Activated CD8-positive, alpha-beta T cell treated with anti-CD3 and anti-CD28 coated beads for 36 hours (primary cell): ENCODE measurements around the gene OR7C1. TPM values are rescaled to one million over a fixed set of nuclear protein-coding genes. Genes with fewer than 3 reads are reported as not detected.
"Not testable (repeated sequence)": the region's sequence is repeated elsewhere in the genome, so short reads cannot be mapped to it uniquely, and the experiment has no call there.

Source experiments
- ATAC-seq: fragments of 200-7000 bp; cut with Tn5 transposase; one replicate; pipeline ENCODE4 v1.10.0; 2021; ENCODE audit warnings: mild to moderate bottlenecking, moderate library complexity
- CTCF ChIA-PET: fragments of 350-600 bp; sonication (Branson Sonifier 250); formaldehyde crosslinking; loops from one replicate; lab custom pipeline; 2021; ENCODE audit warnings: antibody characterized with exemption; lab: Charles Lee
- POLR2A ChIA-PET: fragments of 350-600 bp; sonication (Branson Sonifier 250); formaldehyde crosslinking; loops from one replicate; lab custom pipeline; 2021; ENCODE audit warnings: antibody characterized with exemption; lab: Charles Lee
- DNase-seq: peaks from one replicate; pipeline ENCODE4 v3.0.0-alpha.2; 2020
- H3K27ac Mint-ChIP-seq: one replicate; pipeline ENCODE4 v1.8.0; 2021; ENCODE audit warnings: mild to moderate bottlenecking, mixed read lengths
- H3K27me3 Mint-ChIP-seq: one replicate; pipeline ENCODE4 v1.8.0; 2021; ENCODE audit warnings: mixed read lengths
- H3K36me3 Mint-ChIP-seq: one replicate; pipeline ENCODE4 v1.8.0; 2021; ENCODE audit warnings: low read depth, mixed read lengths
- H3K4me1 Mint-ChIP-seq: one replicate; pipeline ENCODE4 v1.8.0; 2021; ENCODE audit warnings: low read depth, mixed read lengths
- H3K4me3 Mint-ChIP-seq: one replicate; pipeline ENCODE4 v1.8.0; 2021; ENCODE audit warnings: mild to moderate bottlenecking, moderate library complexity, mixed read lengths
- H3K9me3 Mint-ChIP-seq: one replicate; pipeline ENCODE4 v1.8.0; 2021; ENCODE audit warnings: mixed read lengths
- intact Hi-C: fragments of 100-400 bp; cut with micrococcal nuclease; formaldehyde crosslinking; loops from one replicate; pipeline ENCODE4 v1.10.0; 2022
- total RNA-seq, 2 experiments: library from RNA; stranded (reverse); gene quantifications; one replicate each; pipeline ENCODE4 v1.2.3, GENCODE V29; 2021
- TF ChIP-seq, protein P1 (sequence below): fragments of 200-600 bp; IDR thresholded peaks from one replicate; pipeline ENCODE4 v1.8.0; 2022; ENCODE audit warnings: antibody characterized with exemption, mild to moderate bottlenecking

OR7C1 gene
- total RNA-seq, 2 experiments from 2014 or later = not detected

DNA sequence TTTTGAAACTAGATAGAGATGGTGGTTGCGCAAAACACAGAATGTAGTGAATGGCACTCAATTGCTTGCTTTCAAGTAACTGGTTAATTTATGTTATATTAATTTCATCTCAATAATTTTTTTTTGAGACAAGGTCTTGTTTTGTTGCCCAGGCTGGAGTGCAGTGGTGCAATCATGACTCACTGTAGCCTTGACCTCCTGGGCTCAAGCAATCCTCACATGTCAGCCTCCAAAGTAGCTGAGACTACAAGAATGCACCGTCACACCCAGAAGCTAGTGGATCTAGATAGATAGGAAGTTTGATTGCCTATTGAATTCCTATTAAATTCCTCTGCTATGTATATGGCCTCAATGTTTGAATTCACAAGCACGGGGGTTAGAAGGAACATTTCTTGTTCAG lies 30.2 kb downstream of the OR7C1 start:
- Mint-ChIP-seq H3K4me1 (no peaks in the 10 kb centered on the region), H3K27ac (no peak overlapping the region), H3K27me3 (peaks cover 10% of the 10 kb centered on the region), H3K36me3 (no peaks in the 10 kb centered on the region), H3K9me3 (no peaks in the 10 kb centered on the region), H3K4me3 (no peak overlapping the region)
- DNase-seq (no peak), ATAC-seq (no peak)
- CTCF ChIA-PET = no interaction called here
- POLR2A ChIA-PET = no interaction called here
- intact Hi-C loops = no loop called here
- TF ChIP-seq, protein P1, sequence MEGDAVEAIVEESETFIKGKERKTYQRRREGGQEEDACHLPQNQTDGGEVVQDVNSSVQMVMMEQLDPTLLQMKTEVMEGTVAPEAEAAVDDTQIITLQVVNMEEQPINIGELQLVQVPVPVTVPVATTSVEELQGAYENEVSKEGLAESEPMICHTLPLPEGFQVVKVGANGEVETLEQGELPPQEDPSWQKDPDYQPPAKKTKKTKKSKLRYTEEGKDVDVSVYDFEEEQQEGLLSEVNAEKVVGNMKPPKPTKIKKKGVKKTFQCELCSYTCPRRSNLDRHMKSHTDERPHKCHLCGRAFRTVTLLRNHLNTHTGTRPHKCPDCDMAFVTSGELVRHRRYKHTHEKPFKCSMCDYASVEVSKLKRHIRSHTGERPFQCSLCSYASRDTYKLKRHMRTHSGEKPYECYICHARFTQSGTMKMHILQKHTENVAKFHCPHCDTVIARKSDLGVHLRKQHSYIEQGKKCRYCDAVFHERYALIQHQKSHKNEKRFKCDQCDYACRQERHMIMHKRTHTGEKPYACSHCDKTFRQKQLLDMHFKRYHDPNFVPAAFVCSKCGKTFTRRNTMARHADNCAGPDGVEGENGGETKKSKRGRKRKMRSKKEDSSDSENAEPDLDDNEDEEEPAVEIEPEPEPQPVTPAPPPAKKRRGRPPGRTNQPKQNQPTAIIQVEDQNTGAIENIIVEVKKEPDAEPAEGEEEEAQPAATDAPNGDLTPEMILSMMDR = no peak

DNA sequence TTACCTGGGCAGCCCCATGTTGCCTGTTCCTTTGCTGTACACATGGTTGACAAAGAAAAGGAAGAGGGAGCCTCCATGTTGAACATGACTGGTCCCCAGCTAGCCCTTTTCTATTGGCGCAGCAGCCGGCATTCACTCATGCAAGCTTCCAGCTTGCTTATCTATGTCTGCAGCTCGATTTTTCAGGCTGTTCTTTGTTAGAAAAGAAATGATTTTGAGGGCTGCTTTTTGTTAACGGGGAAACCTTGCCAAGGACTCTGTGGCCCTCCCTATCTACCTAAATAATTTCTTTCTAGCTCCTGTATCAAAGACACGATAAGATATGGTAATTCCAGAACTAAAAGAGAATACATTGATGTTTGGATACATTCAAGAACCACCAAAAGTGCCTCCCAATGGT lies 36.2 kb downstream of the OR7C1 start:
- Mint-ChIP-seq H3K27ac (no peak overlapping the region), H3K36me3 (no peaks in the 10 kb centered on the region), H3K9me3 (no peaks in the 10 kb centered on the region), H3K27me3 (peaks cover 16% of the 10 kb centered on the region), H3K4me1 (no peaks in the 10 kb centered on the region), H3K4me3 (no peak overlapping the region)
- POLR2A ChIA-PET = no interaction called here
- intact Hi-C loops = no loop called here
- ATAC-seq = no peak
- TF ChIP-seq, protein P1 = no peak
- no peak for DNase-seq
- CTCF ChIA-PET = interaction anchor here (2.1 kb wide), 1 partner anchor 13 kb away, joined by 5 read pairs; no protein-coding TSS in a partner anchor

DNA sequence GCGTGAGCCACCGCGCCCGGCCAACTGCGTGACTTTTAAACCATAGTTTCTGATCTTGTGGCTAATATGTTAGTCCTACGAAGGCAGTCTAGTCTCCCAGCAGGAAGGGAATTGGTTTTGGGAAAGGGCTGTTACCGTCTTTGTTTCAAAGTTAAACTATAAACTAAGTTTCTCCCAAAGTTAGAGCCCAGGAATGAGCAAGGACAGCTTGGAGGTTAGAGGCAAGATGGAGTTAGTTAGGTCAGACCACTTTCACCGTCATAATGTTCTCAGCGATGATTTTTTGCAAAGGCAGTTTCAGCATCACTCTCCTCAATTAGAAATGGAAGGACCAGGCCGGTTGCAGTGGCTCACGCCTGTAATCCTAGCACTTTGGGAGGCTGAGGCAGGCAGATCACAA lies 39.0 kb downstream of the OR7C1 start:
- ChIA-PET POLR2A (no interaction called here), CTCF (interaction anchor here (1.9 to 3.0 kb wide), 2 partner anchors 8 to 10 kb away, joined by 5 to 13 read pairs; no protein-coding TSS in a partner anchor)
- TF ChIP-seq, protein P1 = no peak
- no peak for ATAC-seq
- Mint-ChIP-seq H3K27ac (no peak overlapping the region), H3K4me3 (no peak overlapping the region), H3K4me1 (no peaks in the 10 kb centered on the region), H3K36me3 (no peaks in the 10 kb centered on the region), H3K27me3 (peaks cover 15% of the 10 kb centered on the region), H3K9me3 (no peaks in the 10 kb centered on the region)
- no peak for DNase-seq
- intact Hi-C loops = no loop called here

DNA sequence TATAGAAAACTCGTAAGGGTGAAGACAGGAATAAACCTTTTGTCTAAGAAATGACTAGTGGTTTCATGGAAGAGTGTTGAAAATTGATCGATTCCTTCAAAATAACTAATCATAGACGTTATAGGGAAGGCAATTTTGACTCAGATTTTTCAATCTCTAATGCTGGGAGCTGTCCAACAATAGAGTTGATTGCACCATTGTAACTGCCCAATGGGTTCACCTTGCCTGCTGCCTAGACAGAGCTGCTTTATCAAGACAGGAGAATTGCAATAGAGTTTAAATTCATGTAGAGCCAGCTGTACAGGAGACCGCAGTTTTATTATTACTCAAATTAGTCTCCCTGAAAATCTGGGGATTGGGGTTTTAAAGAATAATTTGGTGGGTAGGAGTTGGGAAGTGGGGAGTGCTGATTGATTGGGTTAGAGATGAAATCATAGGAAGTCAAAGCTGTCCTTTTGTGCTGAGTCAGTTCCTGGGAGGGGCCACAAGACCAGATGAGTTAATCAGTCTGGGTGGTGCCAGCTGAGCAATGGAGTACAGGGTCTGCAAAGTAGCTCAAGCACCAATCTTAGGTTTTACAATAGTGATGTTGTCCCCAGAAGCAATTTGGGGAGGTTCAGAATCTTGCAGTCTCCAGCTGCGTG lies 39.8 kb downstream of the OR7C1 start:
- CTCF ChIA-PET = interaction anchor here (3.0 kb wide), 1 partner anchor 9 kb away, joined by 13 read pairs; no protein-coding TSS in a partner anchor
- H3K27me3 Mint-ChIP-seq = peaks cover 15% of the 10 kb centered on the region
- intact Hi-C loops = no loop called here
- TF ChIP-seq, protein P1 = no peak
- H3K4me1 Mint-ChIP-seq = no peaks in the 10 kb centered on the region
- DNase-seq (no peak), ATAC-seq (no peak)
- H3K4me3 Mint-ChIP-seq = no peak overlapping the region
- POLR2A ChIA-PET = no interaction called here
- no peak overlapping the region for H3K27ac Mint-ChIP-seq
- no peaks in the 10 kb centered on the region for H3K9me3 Mint-ChIP-seq
- no peaks in the 10 kb centered on the region for H3K36me3 Mint-ChIP-seq

DNA sequence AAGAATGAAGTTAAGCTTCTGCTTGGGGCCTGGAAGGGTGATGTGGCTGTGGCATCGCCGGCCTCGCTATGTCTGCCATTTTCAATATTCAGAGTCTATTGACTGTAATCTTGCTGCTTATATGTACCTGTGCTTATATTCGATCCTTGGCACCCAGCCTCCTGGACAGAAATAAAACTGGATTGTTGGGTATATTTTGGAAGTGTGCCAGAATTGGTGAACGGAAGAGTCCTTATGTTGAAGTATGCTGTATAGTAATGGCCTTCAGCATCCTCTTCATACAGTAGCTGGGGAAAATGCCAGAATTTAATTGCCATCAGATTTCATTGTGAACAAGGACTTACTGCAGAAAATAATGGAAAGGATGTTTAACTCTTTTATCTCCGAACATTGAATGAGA lies 42.7 kb downstream of the OR7C1 start:
- H3K4me1 Mint-ChIP-seq, H3K4me3 Mint-ChIP-seq, ATAC-seq, POLR2A ChIA-PET, CTCF ChIA-PET, H3K9me3 Mint-ChIP-seq, DNase-seq, H3K36me3 Mint-ChIP-seq, H3K27ac Mint-ChIP-seq, intact Hi-C loops: not testable (repeated sequence)
- H3K27me3 Mint-ChIP-seq = peaks cover 12% of the 10 kb centered on the region
